HUES64 (cell line): ENCODE results near the gene FCHO1.
"Not testable (repeated sequence)": the region's sequence is repeated elsewhere in the genome, so short reads cannot be mapped to it uniquely, and the experiment has no call there.

Experiments
- H3K27ac ChIP-seq: 2 replicates; pipeline ENCODE4 v1.7.0; 2013; ENCODE audit warnings: low read depth, low read length, inconsistent platforms
- H3K27me3 ChIP-seq: 2 replicates; pipeline ENCODE4 v1.6.1; 2013; ENCODE audit warnings: mild to moderate bottlenecking, low read length; ENCODE audit not compliant: insufficient read depth
- H3K36me3 ChIP-seq: 2 replicates; pipeline ENCODE4 v1.6.1; 2013; ENCODE audit warnings: mild to moderate bottlenecking, low read length; ENCODE audit not compliant: insufficient read depth
- H3K4me1 ChIP-seq: 2 replicates; pipeline ENCODE4 v1.6.1; 2013; ENCODE audit warnings: mild to moderate bottlenecking, low read length, moderate library complexity; ENCODE audit not compliant: insufficient read depth
- H3K4me3 ChIP-seq: 2 replicates; pipeline ENCODE4 v1.5.1; 2013; ENCODE audit warnings: mild to moderate bottlenecking, low read length, moderate library complexity
- H3K9ac ChIP-seq: 2 replicates; pipeline ENCODE4 v1.6.1; 2013; ENCODE audit warnings: mild to moderate bottlenecking, low read depth, low read length
- H3K9me3 ChIP-seq: 2 replicates; pipeline ENCODE4 v1.6.1; 2013; ENCODE audit warnings: low read depth, low read length; ENCODE audit not compliant: insufficient read depth
- WGBS: fragments of 150-250, 120-280 bp; methylation state at CpG from one replicate; pipeline ENCODE4 v1.1.7; 2013; ENCODE audit warnings: missing lambda C conversion rate; 5-methylcytosine and 5-hydroxymethylcytosine counted together

The FCHO1 gene

GRCh38 chr19:17767559-17767958 lies 16.3 kb downstream of the FCHO1 start:
- H3K27me3 ChIP-seq = no peaks in the 10 kb centered on the region
- H3K4me1 ChIP-seq = no peaks in the 10 kb centered on the region
- WGBS = 91% methylated on average over 1 of the region's 1 CpG
- H3K4me3 ChIP-seq = no peak overlapping the region
- no peak overlapping the region for H3K27ac ChIP-seq
- H3K9me3 ChIP-seq = no peaks in the 10 kb centered on the region
- no peaks in the 10 kb centered on the region for H3K36me3 ChIP-seq
- no peak overlapping the region for H3K9ac ChIP-seq

- Histone ChIP-seq H3K9me3 (no peaks in the 10 kb centered on the region), H3K36me3 (no peaks in the 10 kb centered on the region), H3K4me3 (no peak overlapping the region), H3K27ac (no peak overlapping the region), H3K9ac (no peak overlapping the region), H3K27me3 (no peaks in the 10 kb centered on the region), H3K4me1 (no peaks in the 10 kb centered on the region)
- 84% methylated on average over 13 of the region's 13 CpGs for WGBS
Observed at GRCh38 chr19:17770613-17771012, 19.3 kb downstream of the FCHO1 start.

- no peaks in the 10 kb centered on the region for H3K36me3 ChIP-seq
- H3K9ac ChIP-seq = no peak overlapping the region
- 94% methylated on average over 4 of the region's 4 CpGs for WGBS
- no peaks in the 10 kb centered on the region for H3K27me3 ChIP-seq
- no peaks in the 10 kb centered on the region for H3K4me1 ChIP-seq
- no peak overlapping the region for H3K4me3 ChIP-seq
- no peak overlapping the region for H3K27ac ChIP-seq
- no peaks in the 10 kb centered on the region for H3K9me3 ChIP-seq
Observed at GRCh38 chr19:17772172-17772571, 20.9 kb downstream of the FCHO1 start.

- Histone ChIP-seq H3K9me3 (no peaks in the 10 kb centered on the region), H3K4me3 (no peak overlapping the region), H3K27ac (no peak overlapping the region), H3K36me3 (no peaks in the 10 kb centered on the region), H3K4me1 (no peaks in the 10 kb centered on the region), H3K9ac (no peak overlapping the region), H3K27me3 (no peaks in the 10 kb centered on the region)
- 51% methylated on average over 16 of the region's 16 CpGs for WGBS
Observed at GRCh38 chr19:17775245-17775927, 24.1 kb downstream of the FCHO1 start.

- no peaks in the 10 kb centered on the region for H3K9me3 ChIP-seq
- no peaks in the 10 kb centered on the region for H3K4me1 ChIP-seq
- H3K9ac ChIP-seq = no peak overlapping the region
- no peaks in the 10 kb centered on the region for H3K36me3 ChIP-seq
- 82% methylated on average over 24 of the region's 27 CpGs for WGBS
- H3K27ac ChIP-seq = no peak overlapping the region
- no peak overlapping the region for H3K4me3 ChIP-seq
- no peaks in the 10 kb centered on the region for H3K27me3 ChIP-seq
Observed at GRCh38 chr19:17775991-17776803, 24.9 kb downstream of the FCHO1 start.

- H3K27me3 ChIP-seq, H3K9ac ChIP-seq, H3K36me3 ChIP-seq, H3K4me1 ChIP-seq, H3K9me3 ChIP-seq, H3K4me3 ChIP-seq, H3K27ac ChIP-seq: not testable (repeated sequence)
- WGBS = 80% methylated on average over 10 of the region's 10 CpGs
Observed at GRCh38 chr19:17777840-17778239, 26.6 kb downstream of the FCHO1 start.

GRCh38 chr19:17778251-17778967 lies 27.1 kb downstream of the FCHO1 start:
- Histone ChIP-seq H3K27me3 (no peaks in the 10 kb centered on the region), H3K27ac (peak overlapping the region; percentile 5; the same call in 1 of the 2 replicates), H3K4me3 (peak overlapping the region; percentile 72), H3K9ac (0 out of 2 replicates have a peak overlapping the region, but pooled peaks have one; percentile 11), H3K4me1 (no peaks in the 10 kb centered on the region), H3K9me3 (no peaks in the 10 kb centered on the region), H3K36me3 (peaks cover 4% of the 10 kb centered on the region; the same call in 1 of the 2 replicates)
- WGBS = 4% methylated on average over 37 of the region's 37 CpGs

GRCh38 chr19:17778968-17779929 lies 28.0 kb downstream of the FCHO1 start:
- Histone ChIP-seq H3K27me3 (no peaks in the 10 kb centered on the region), H3K27ac (peak overlapping the region; percentile 5; the same call in 1 of the 2 replicates), H3K9ac (0 out of 2 replicates have a peak overlapping the region, but pooled peaks have one; percentile 11), H3K4me3 (peak overlapping the region; percentile 72), H3K4me1 (no peaks in the 10 kb centered on the region), H3K9me3 (no peaks in the 10 kb centered on the region), H3K36me3 (peaks cover 4% of the 10 kb centered on the region; the same call in 1 of the 2 replicates)
- 9% methylated on average over 25 of the region's 25 CpGs for WGBS

GRCh38 chr19:17780781-17781180 lies 29.5 kb downstream of the FCHO1 start:
- no peaks in the 10 kb centered on the region for H3K27me3 ChIP-seq
- WGBS = 78% methylated on average over 2 of the region's 2 CpGs
- no peak overlapping the region for H3K9ac ChIP-seq
- H3K9me3 ChIP-seq = no peaks in the 10 kb centered on the region
- peaks cover 7% of the 10 kb centered on the region; the same call in 1 of the 2 replicates for H3K36me3 ChIP-seq
- no peak overlapping the region for H3K27ac ChIP-seq
- no peaks in the 10 kb centered on the region for H3K4me1 ChIP-seq
- H3K4me3 ChIP-seq = no peak overlapping the region

GRCh38 chr19:17783721-17784120 lies 32.4 kb downstream of the FCHO1 start:
- not testable (repeated sequence) for H3K36me3 ChIP-seq, H3K27me3 ChIP-seq, H3K4me1 ChIP-seq, H3K4me3 ChIP-seq, H3K27ac ChIP-seq, H3K9me3 ChIP-seq, H3K9ac ChIP-seq
- 90% methylated on average over 5 of the region's 5 CpGs for WGBS
